Naive thymus-derived CD8-positive, alpha-beta T cell (primary cell): Measurements from ENCODE around the gene PCDHGC4. TPM values are rescaled to one million over a fixed set of nuclear protein-coding genes. Genes with fewer than 3 reads are reported as not detected.
A peak's percentile ranks its signal among the peaks of the same experiment; 100 is the strongest.

Source experiments
- ATAC-seq, 2 donors: fragments of 150-1000 bp; cut with Tn5 transposase in 1 of 2; sonication (Bioruptor Pico), chemical (Tn5 transposase) in 1 of 2; 1 replicate in 1 of 2; 2 replicates in 1 of 2; pipeline ENCODE4 v1.10.0; 2021; ENCODE audit warnings: mild to moderate bottlenecking in 2 of 2, moderate library complexity in 2 of 2
- POLR2A ChIA-PET: fragments of 350-600 bp; sonication (Branson Sonifier 250); formaldehyde crosslinking; loops from one replicate; lab custom pipeline; 2021; ENCODE audit warnings: antibody characterized with exemption; lab: Charles Lee
- DNase-seq, 10 donors: peaks; one replicate each; pipeline versions ENCODE4 v3.0.0 to v3.0.0-alpha.2; 2020 to 2022
- H3K27ac Mint-ChIP-seq, 10 donors: one replicate each; pipeline ENCODE4 v1.8.0; 2020 to 2022; ENCODE audit warnings: mild to moderate bottlenecking in 10 of 10, mixed read lengths in 10 of 10, moderate library complexity in 4 of 10, inconsistent platforms in 1 of 10
- H3K27me3 Mint-ChIP-seq, 5 donors: one replicate each; pipeline ENCODE4 v1.8.0; 2021 to 2022; ENCODE audit warnings: mixed read lengths in 5 of 5
- H3K36me3 Mint-ChIP-seq, 3 donors: one replicate each; pipeline ENCODE4 v1.8.0; 2020 to 2022; ENCODE audit warnings: mixed read lengths in 3 of 3, mild to moderate bottlenecking in 2 of 3, inconsistent platforms in 1 of 3
- H3K4me1 Mint-ChIP-seq, 4 donors: one replicate each; pipeline ENCODE4 v1.8.0; 2021 to 2022; ENCODE audit warnings: mixed read lengths in 4 of 4
- H3K4me3 Mint-ChIP-seq, 10 donors: one replicate each; pipeline ENCODE4 v1.8.0; 2020 to 2022; ENCODE audit warnings: mild to moderate bottlenecking in 10 of 10, mixed read lengths in 10 of 10, moderate library complexity in 6 of 10, inconsistent platforms in 1 of 10
- H3K9me3 Mint-ChIP-seq, 9 donors: one replicate each; pipeline ENCODE4 v1.8.0; 2020 to 2022; ENCODE audit warnings: mixed read lengths in 9 of 9, mild to moderate bottlenecking in 3 of 9, inconsistent platforms in 1 of 9, moderate library complexity in 1 of 9
- polyA plus RNA-seq, 3 donors: library from polyadenylated mRNA; unstranded; fragments of 300-500 nt; fragmentation: Illumina TruSeq; gene quantifications; one replicate each; pipeline ENCODE4 v1.2.3, GENCODE V29; 2021
- total RNA-seq, 8 experiments: library from RNA in 2 of 8; stranded (reverse) in 2 of 8; gene quantifications; one replicate each; pipeline ENCODE4 v1.2.3 and lab custom pipeline; 2021 to 2026

The PCDHGC4 gene
- total and polyA plus RNA-seq, 5 experiments from 2014 or later: not detected

- Mint-ChIP-seq H3K27me3 (no peaks in the 10 kb centered on the region), H3K4me1 (peaks cover 13 to 32% (median 26%) of the 10 kb centered on the region in 4 donors), H3K9me3 (no peaks in the 10 kb centered on the region), H3K36me3 (peaks cover 0 to 33% (median 21%) of the 10 kb centered on the region in 3 donors), H3K27ac (peak overlapping the region in 7 of 10 donors; percentile 39 to 86 (median 66)), H3K4me3 (peak overlapping the region in 1 of 10 donors; percentile 54)
- no peak for ATAC-seq
- no peak for DNase-seq
- POLR2A ChIA-PET: no interaction called here
Observed at GRCh38 chr5:141525653-141526052, 40.8 kb downstream of the PCDHGC4 start.

- peaks cover 11 to 24% (median 20%) of the 10 kb centered on the region in 4 donors for H3K4me1 Mint-ChIP-seq
- DNase-seq (no peak), ATAC-seq (no peak)
- no peaks in the 10 kb centered on the region for H3K9me3 Mint-ChIP-seq
- H3K27ac Mint-ChIP-seq: peak overlapping the region in 6 of 10 donors; percentile 11 to 85 (median 41)
- no peaks in the 10 kb centered on the region for H3K27me3 Mint-ChIP-seq
- POLR2A ChIA-PET: interaction anchor here (0.6 kb wide), 1 partner anchor 16 kb away, joined by 3 read pairs; no protein-coding TSS in a partner anchor
- peaks cover 0 to 19% (median 17%) of the 10 kb centered on the region in 3 donors for H3K36me3 Mint-ChIP-seq
- no peak overlapping the region for H3K4me3 Mint-ChIP-seq
Observed at GRCh38 chr5:141527426-141527825, 42.6 kb downstream of the PCDHGC4 start.

GRCh38 chr5:141528291-141528984, 43.6 kb downstream of the PCDHGC4 start:
- DNase-seq: no peak
- Mint-ChIP-seq H3K27ac (peak overlapping the region; percentile 4 to 81 (median 54)), H3K4me3 (no peak overlapping the region), H3K4me1 (peaks cover 11 to 20% (median 15%) of the 10 kb centered on the region in 4 donors), H3K36me3 (peaks cover 1 to 17% (median 15%) of the 10 kb centered on the region in 3 donors), H3K9me3 (no peaks in the 10 kb centered on the region), H3K27me3 (no peaks in the 10 kb centered on the region)
- ATAC-seq: no peak
- POLR2A ChIA-PET: no interaction called here

DNA sequence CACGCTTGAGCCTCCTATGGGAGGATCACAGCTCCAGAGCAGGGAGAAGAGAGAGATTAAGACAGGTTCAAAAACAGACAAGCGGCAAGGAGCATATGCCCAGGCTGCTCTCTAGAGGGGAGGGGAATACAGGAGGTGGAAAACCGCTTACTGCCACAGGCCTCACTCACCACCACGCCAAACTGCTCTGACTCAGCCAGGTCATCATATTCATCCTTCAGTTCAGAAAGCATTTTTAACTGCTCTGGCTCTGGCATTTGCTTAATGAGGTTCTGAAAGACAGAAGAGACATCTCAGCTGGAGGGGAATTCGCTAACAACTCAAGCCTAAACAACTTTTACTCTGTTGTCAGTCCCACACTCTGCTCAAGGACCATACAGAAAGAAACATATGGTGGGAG, 44.2 kb downstream of the PCDHGC4 start:
- Mint-ChIP-seq H3K4me3 (no peak overlapping the region), H3K9me3 (no peaks in the 10 kb centered on the region), H3K4me1 (peaks cover 11 to 20% (median 15%) of the 10 kb centered on the region in 4 donors), H3K36me3 (peaks cover 7 to 17% (median 16%) of the 10 kb centered on the region in 3 donors), H3K27ac (peak overlapping the region in 7 of 10 donors; percentile 4 to 66 (median 53)), H3K27me3 (no peaks in the 10 kb centered on the region)
- DNase-seq (no peak), ATAC-seq (no peak)
- POLR2A ChIA-PET: no interaction called here

- Mint-ChIP-seq H3K27ac (no peak overlapping the region), H3K36me3 (peaks cover 14 to 17% (median 15%) of the 10 kb centered on the region in 3 donors), H3K4me1 (peaks cover 5 to 20% (median 10%) of the 10 kb centered on the region in 4 donors), H3K27me3 (no peaks in the 10 kb centered on the region), H3K9me3 (no peaks in the 10 kb centered on the region), H3K4me3 (no peak overlapping the region)
- DNase-seq (no peak), ATAC-seq (no peak)
- POLR2A ChIA-PET: no interaction called here
Observed at GRCh38 chr5:141529873-141530272, 45.0 kb downstream of the PCDHGC4 start.

- H3K4me3 Mint-ChIP-seq: no peak overlapping the region
- H3K36me3 Mint-ChIP-seq: peaks cover 11 to 39% (median 13%) of the 10 kb centered on the region in 3 donors
- no peaks in the 10 kb centered on the region for H3K9me3 Mint-ChIP-seq
- no peaks in the 10 kb centered on the region for H3K27me3 Mint-ChIP-seq
- no peak overlapping the region for H3K27ac Mint-ChIP-seq
- DNase-seq (no peak), ATAC-seq (no peak)
- POLR2A ChIA-PET: no interaction called here
- H3K4me1 Mint-ChIP-seq: peaks cover 3 to 18% (median 9%) of the 10 kb centered on the region in 4 donors
Observed at GRCh38 chr5:141532726-141533125, 47.9 kb downstream of the PCDHGC4 start.

DNA sequence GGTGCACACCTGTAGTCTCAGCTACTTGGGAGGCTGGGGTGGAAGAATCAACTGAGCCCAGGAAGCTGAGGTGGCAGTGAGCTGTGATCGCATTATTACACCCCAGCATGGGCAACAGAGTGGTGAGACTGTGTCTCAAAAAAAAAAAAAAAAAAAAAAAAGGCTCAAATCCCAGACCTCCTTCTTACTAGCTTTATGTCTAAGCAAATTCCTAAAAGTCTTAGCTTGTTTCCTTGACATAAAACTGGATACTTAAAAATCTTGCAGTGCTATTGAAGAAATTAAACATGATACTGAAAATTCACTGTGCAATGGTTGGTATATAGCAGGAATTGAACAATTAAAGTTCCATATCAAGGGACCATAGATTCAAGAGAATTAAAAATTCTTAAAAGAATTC, 49.1 kb downstream of the PCDHGC4 start:
- POLR2A ChIA-PET: no interaction called here
- no peaks in the 10 kb centered on the region for H3K27me3 Mint-ChIP-seq
- peaks cover 3 to 18% (median 7%) of the 10 kb centered on the region in 4 donors for H3K4me1 Mint-ChIP-seq
- ATAC-seq (no peak), DNase-seq (no peak)
- no peaks in the 10 kb centered on the region for H3K9me3 Mint-ChIP-seq
- peaks cover 4 to 41% (median 5%) of the 10 kb centered on the region in 3 donors for H3K36me3 Mint-ChIP-seq
- peak overlapping the region in 4 of 10 donors; percentile 7 to 77 (median 71) for H3K27ac Mint-ChIP-seq
- no peak overlapping the region for H3K4me3 Mint-ChIP-seq

- Mint-ChIP-seq H3K27ac (peak overlapping the region in 8 of 10 donors; percentile 26 to 87 (median 59)), H3K36me3 (peaks cover 7 to 47% (median 7%) of the 10 kb centered on the region in 3 donors), H3K4me1 (peaks cover 4 to 18% (median 7%) of the 10 kb centered on the region in 4 donors), H3K4me3 (no peak overlapping the region), H3K9me3 (no peaks in the 10 kb centered on the region), H3K27me3 (no peaks in the 10 kb centered on the region)
- DNase-seq (no peak), ATAC-seq (no peak)
- POLR2A ChIA-PET: no interaction called here
Observed at GRCh38 chr5:141534492-141535213, 49.8 kb downstream of the PCDHGC4 start.

Other genes with a start within 250 kb of the PCDHGC4 start
- gene PCDHB15, start 239.6 kb upstream of the PCDHGC4 start, total RNA-seq: not detected
- gene PCDHB15, start 239.6 kb upstream of the PCDHGC4 start, polyA plus RNA-seq: not detected
- 1 to 10 TPM; 2.1 to 2.5 TPM for gene SLC25A2, start 181.0 kb upstream of the PCDHGC4 start, total RNA-seq
- not detected for gene SLC25A2, start 181.0 kb upstream of the PCDHGC4 start, polyA plus RNA-seq
- gene TAF7, start 164.2 kb upstream of the PCDHGC4 start, total RNA-seq: 100 to 1,000 TPM; 139 to 141 TPM
- gene TAF7, start 164.2 kb upstream of the PCDHGC4 start, polyA plus RNA-seq: 100 to 1,000 TPM; 206 to 230 (median 230) TPM
- under 1 TPM; 0.38 to 0.52 TPM for gene PCDHGA1, start 154.5 kb upstream of the PCDHGC4 start, total RNA-seq
- not detected for gene PCDHGA1, start 154.5 kb upstream of the PCDHGC4 start, polyA plus RNA-seq
- gene PCDHGA2, start 146.3 kb upstream of the PCDHGC4 start, total RNA-seq: under 1 TPM; 0.16 to 0.18 TPM
- gene PCDHGA2, start 146.3 kb upstream of the PCDHGC4 start, polyA plus RNA-seq: not detected
- gene PCDHGA3, start 141.2 kb upstream of the PCDHGC4 start, total RNA-seq: not detected
- gene PCDHGA3, start 141.2 kb upstream of the PCDHGC4 start, polyA plus RNA-seq: under 1 TPM in 1 of 3 donors, not detected in 2; 0.06 TPM
- under 1 TPM in 1 of 2 experiments, not detected in 1; 0.19 TPM for gene PCDHGB1, start 134.9 kb upstream of the PCDHGC4 start, total RNA-seq
- gene PCDHGB1, start 134.9 kb upstream of the PCDHGC4 start, polyA plus RNA-seq: not detected
- under 1 TPM; 0.11 to 0.34 TPM for gene PCDHGA4, start 130.0 kb upstream of the PCDHGC4 start, total RNA-seq
- gene PCDHGA4, start 130.0 kb upstream of the PCDHGC4 start, polyA plus RNA-seq: not detected
- gene PCDHGB2, start 125.0 kb upstream of the PCDHGC4 start, total RNA-seq: under 1 TPM; 0.47 to 0.81 TPM
- under 1 TPM in 1 of 3 donors, not detected in 2; 0.06 TPM for gene PCDHGB2, start 125.0 kb upstream of the PCDHGC4 start, polyA plus RNA-seq
- gene PCDHGA5, start 120.9 kb upstream of the PCDHGC4 start, total RNA-seq: under 1 TPM; 0.13 to 0.30 TPM
- gene PCDHGA5, start 120.9 kb upstream of the PCDHGC4 start, polyA plus RNA-seq: not detected
- under 1 TPM; 0.55 to 0.71 TPM for gene PCDHGB3, start 114.8 kb upstream of the PCDHGC4 start, total RNA-seq
- under 1 TPM in 2 of 3 donors, not detected in 1; 0.10 to 0.22 TPM for gene PCDHGB3, start 114.8 kb upstream of the PCDHGC4 start, polyA plus RNA-seq
- under 1 TPM; 0.60 to 0.68 TPM for gene PCDHGA6, start 111.1 kb upstream of the PCDHGC4 start, total RNA-seq
- gene PCDHGA6, start 111.1 kb upstream of the PCDHGC4 start, polyA plus RNA-seq: under 1 TPM in 1 of 3 donors, not detected in 2; 0.05 TPM
- gene PCDHGA7, start 102.3 kb upstream of the PCDHGC4 start, total RNA-seq: under 1 TPM; 0.33 to 0.42 TPM
- not detected for gene PCDHGA7, start 102.3 kb upstream of the PCDHGC4 start, polyA plus RNA-seq
- gene PCDHGB4, start 97.3 kb upstream of the PCDHGC4 start, total RNA-seq: under 1 TPM; 0.13 to 0.25 TPM
- under 1 TPM in 1 of 3 donors, not detected in 2; 0.23 TPM for gene PCDHGB4, start 97.3 kb upstream of the PCDHGC4 start, polyA plus RNA-seq
- gene PCDHGA8, start 92.4 kb upstream of the PCDHGC4 start, total RNA-seq: under 1 TPM; 0.16 to 0.22 TPM
- gene PCDHGA8, start 92.4 kb upstream of the PCDHGC4 start, polyA plus RNA-seq: not detected
- gene PCDHGB5, start 87.1 kb upstream of the PCDHGC4 start, total RNA-seq: under 1 TPM; 0.33 to 0.47 TPM
- gene PCDHGB5, start 87.1 kb upstream of the PCDHGC4 start, polyA plus RNA-seq: under 1 TPM; 0.24 to 0.42 (median 0.24) TPM
- under 1 TPM; 0.13 to 0.19 TPM for gene PCDHGA9, start 82.3 kb upstream of the PCDHGC4 start, total RNA-seq
- under 1 TPM in 1 of 3 donors, not detected in 2; 0.14 TPM for gene PCDHGA9, start 82.3 kb upstream of the PCDHGC4 start, polyA plus RNA-seq
- gene PCDHGB6, start 77.0 kb upstream of the PCDHGC4 start, total RNA-seq: under 1 TPM; 0.21 to 0.30 TPM
- gene PCDHGB6, start 77.0 kb upstream of the PCDHGC4 start, polyA plus RNA-seq: under 1 TPM in 1 of 3 donors, not detected in 2; 0.13 TPM
- under 1 TPM; 0.31 to 0.41 TPM for gene PCDHGA10, start 72.0 kb upstream of the PCDHGC4 start, total RNA-seq
- not detected for gene PCDHGA10, start 72.0 kb upstream of the PCDHGC4 start, polyA plus RNA-seq
- under 1 TPM; 0.16 to 0.25 TPM for gene PCDHGB7, start 67.4 kb upstream of the PCDHGC4 start, total RNA-seq
- not detected for gene PCDHGB7, start 67.4 kb upstream of the PCDHGC4 start, polyA plus RNA-seq
- under 1 TPM; 0.10 to 0.36 TPM for gene PCDHGA11, start 64.0 kb upstream of the PCDHGC4 start, total RNA-seq
- gene PCDHGA11, start 64.0 kb upstream of the PCDHGC4 start, polyA plus RNA-seq: not detected
- under 1 TPM in 1 of 2 experiments, not detected in 1; 0.22 TPM for gene PCDHGA12, start 54.5 kb upstream of the PCDHGC4 start, total RNA-seq
- gene PCDHGA12, start 54.5 kb upstream of the PCDHGC4 start, polyA plus RNA-seq: under 1 TPM in 2 of 3 donors, not detected in 1; 0.06 to 0.07 TPM
- not detected for gene PCDHGC3, start 9.1 kb upstream of the PCDHGC4 start, total RNA-seq
- gene PCDHGC3, start 9.1 kb upstream of the PCDHGC4 start, polyA plus RNA-seq: under 1 TPM in 2 of 3 donors, not detected in 1; 0.18 to 0.25 TPM
- gene PCDHGC5, start 4.1 kb downstream of the PCDHGC4 start, total RNA-seq: not detected
- not detected for gene PCDHGC5, start 4.1 kb downstream of the PCDHGC4 start, polyA plus RNA-seq
- gene DIAPH1, start 134.0 kb downstream of the PCDHGC4 start, total RNA-seq: 100 to 1,000 TPM; 171 to 183 TPM
- 100 to 1,000 TPM in 1 of 3 donors, 10 to 100 TPM in 2; 87.4 to 105 (median 92.9) TPM for gene DIAPH1, start 134.0 kb downstream of the PCDHGC4 start, polyA plus RNA-seq
- gene HDAC3, start 151.8 kb downstream of the PCDHGC4 start, total RNA-seq: 10 to 100 TPM; 71.1 to 81.6 TPM
- gene HDAC3, start 151.8 kb downstream of the PCDHGC4 start, polyA plus RNA-seq: 100 to 1,000 TPM in 1 of 3 donors, 10 to 100 TPM in 2; 85.7 to 100 (median 91.7) TPM
- 10 to 100 TPM; 22.3 to 23.9 TPM for gene RELL2, start 152.0 kb downstream of the PCDHGC4 start, total RNA-seq
- gene RELL2, start 152.0 kb downstream of the PCDHGC4 start, polyA plus RNA-seq: 1 to 10 TPM; 2.6 to 3.9 (median 3.4) TPM
- gene FCHSD1, start 166.4 kb downstream of the PCDHGC4 start, total RNA-seq: 100 to 1,000 TPM; 110 to 115 TPM
- 1 to 10 TPM; 8.8 to 9.4 (median 9.3) TPM for gene FCHSD1, start 166.4 kb downstream of the PCDHGC4 start, polyA plus RNA-seq
- 10 to 100 TPM; 38.2 to 41.4 TPM for gene ARAP3, start 197.2 kb downstream of the PCDHGC4 start, total RNA-seq
- gene ARAP3, start 197.2 kb downstream of the PCDHGC4 start, polyA plus RNA-seq: not detected